ENCODE data around the gene SLC24A4. TPM values are rescaled to one million over a fixed set of nuclear protein-coding genes. Genes with fewer than 3 reads are reported as not detected.

Gene SLC24A4
- total and polyA plus RNA-seq, 4 donors, result 0.47 to 2.4 (median 1.0) TPM

GRCh38 chr14:92397150-92397952 lies 74.4 kb downstream of the SLC24A4 start:
- DNase-seq (no peak), ATAC-seq (ENCODE audit: insufficient read depth, low FRiP score) (peak; percentile 55)
- Histone ChIP-seq H3K36me3 (ENCODE audit: control insufficient read depth in 4 of 4, insufficient read depth in 4 of 4, low read length in 4 of 4) (no peaks in the 10 kb centered on the region), H3K9me3 (ENCODE audit: control insufficient read depth in 4 of 4, insufficient read depth in 3 of 4, low read length in 3 of 4) (peaks cover 0 to 1% (median 0%) of the 10 kb centered on the region in 4 donors), H3K27me3 (ENCODE audit: control insufficient read depth in 3 of 3, insufficient read depth in 3 of 3, low read length in 2 of 3) (peaks cover 0 to 2% (median 0%) of the 10 kb centered on the region in 3 donors), H3K27ac (ENCODE audit: low read depth in 1 of 2, low read length in 1 of 2) (no peak overlapping the region), H3K9ac (ENCODE audit: insufficient read depth in 1 of 2, low read length in 2 of 2) (no peak overlapping the region), H3K4me3 (no peak overlapping the region), H3K4me1 (ENCODE audit: control insufficient read depth in 5 of 5, insufficient read depth in 5 of 5, low read length in 5 of 5) (peaks cover 0 to 1% (median 0%) of the 10 kb centered on the region in 5 donors)
- TF ChIP-seq, protein P1, sequence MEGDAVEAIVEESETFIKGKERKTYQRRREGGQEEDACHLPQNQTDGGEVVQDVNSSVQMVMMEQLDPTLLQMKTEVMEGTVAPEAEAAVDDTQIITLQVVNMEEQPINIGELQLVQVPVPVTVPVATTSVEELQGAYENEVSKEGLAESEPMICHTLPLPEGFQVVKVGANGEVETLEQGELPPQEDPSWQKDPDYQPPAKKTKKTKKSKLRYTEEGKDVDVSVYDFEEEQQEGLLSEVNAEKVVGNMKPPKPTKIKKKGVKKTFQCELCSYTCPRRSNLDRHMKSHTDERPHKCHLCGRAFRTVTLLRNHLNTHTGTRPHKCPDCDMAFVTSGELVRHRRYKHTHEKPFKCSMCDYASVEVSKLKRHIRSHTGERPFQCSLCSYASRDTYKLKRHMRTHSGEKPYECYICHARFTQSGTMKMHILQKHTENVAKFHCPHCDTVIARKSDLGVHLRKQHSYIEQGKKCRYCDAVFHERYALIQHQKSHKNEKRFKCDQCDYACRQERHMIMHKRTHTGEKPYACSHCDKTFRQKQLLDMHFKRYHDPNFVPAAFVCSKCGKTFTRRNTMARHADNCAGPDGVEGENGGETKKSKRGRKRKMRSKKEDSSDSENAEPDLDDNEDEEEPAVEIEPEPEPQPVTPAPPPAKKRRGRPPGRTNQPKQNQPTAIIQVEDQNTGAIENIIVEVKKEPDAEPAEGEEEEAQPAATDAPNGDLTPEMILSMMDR (IDR thresholded peaks at IDR 0.05; ENCODE audit: control extremely low read depth, extremely low read depth), result no peak
- WGBS, 2 donors, result 49 to 55% methylated on average over 9 of the region's 9 CpGs

- Histone ChIP-seq H3K27ac (ENCODE audit: low read depth in 1 of 2, low read length in 1 of 2) (no peak overlapping the region), H3K27me3 (ENCODE audit: control insufficient read depth in 3 of 3, insufficient read depth in 3 of 3, low read length in 2 of 3) (peaks cover 0 to 2% (median 0%) of the 10 kb centered on the region in 3 donors), H3K4me3 (no peak overlapping the region), H3K9me3 (ENCODE audit: control insufficient read depth in 4 of 4, insufficient read depth in 3 of 4, low read length in 3 of 4) (peaks cover 0 to 6% (median 0%) of the 10 kb centered on the region in 4 donors), H3K9ac (ENCODE audit: insufficient read depth in 1 of 2, low read length in 2 of 2) (no peak overlapping the region), H3K36me3 (ENCODE audit: control insufficient read depth in 4 of 4, insufficient read depth in 4 of 4, low read length in 4 of 4) (no peaks in the 10 kb centered on the region), H3K4me1 (ENCODE audit: control insufficient read depth in 5 of 5, insufficient read depth in 5 of 5, low read length in 5 of 5) (peaks cover 0 to 1% (median 0%) of the 10 kb centered on the region in 5 donors)
- TF ChIP-seq, protein P1 (IDR thresholded peaks at IDR 0.05; ENCODE audit: control extremely low read depth, extremely low read depth), result no peak
- DNase-seq, result no peak
- no peak for ATAC-seq (ENCODE audit: insufficient read depth, low FRiP score)
- WGBS, 2 donors, result 65% methylated on average over 9 of the region's 9 CpGs
These were observed 75.1 kb downstream of the SLC24A4 start for GRCh38 chr14:92397953-92398564.

- DNase-seq (no peak), ATAC-seq (ENCODE audit: insufficient read depth, low FRiP score) (no peak)
- peaks cover 0 to 2% (median 0%) of the 10 kb centered on the region in 3 donors for H3K27me3 ChIP-seq (ENCODE audit: control insufficient read depth in 3 of 3, insufficient read depth in 3 of 3, low read length in 2 of 3)
- H3K4me3 ChIP-seq, result no peak overlapping the region
- H3K4me1 ChIP-seq (ENCODE audit: control insufficient read depth in 5 of 5, insufficient read depth in 5 of 5, low read length in 5 of 5), result peaks cover 0 to 1% (median 0%) of the 10 kb centered on the region in 5 donors
- WGBS, 2 donors, result 88 to 89% methylated on average over 7 of the region's 7 CpGs
- TF ChIP-seq, protein P1 (IDR thresholded peaks at IDR 0.05; ENCODE audit: control extremely low read depth, extremely low read depth), result no peak
- H3K9ac ChIP-seq (ENCODE audit: insufficient read depth in 1 of 2, low read length in 2 of 2), result no peak overlapping the region
- H3K9me3 ChIP-seq (ENCODE audit: control insufficient read depth in 4 of 4, insufficient read depth in 3 of 4, low read length in 3 of 4), result peaks cover 0 to 7% (median 0%) of the 10 kb centered on the region in 4 donors
- no peak overlapping the region for H3K27ac ChIP-seq (ENCODE audit: low read depth in 1 of 2, low read length in 1 of 2)
- no peaks in the 10 kb centered on the region for H3K36me3 ChIP-seq (ENCODE audit: control insufficient read depth in 4 of 4, insufficient read depth in 4 of 4, low read length in 4 of 4)
These were observed 76.1 kb downstream of the SLC24A4 start for GRCh38 chr14:92398888-92399636.

Measured in lung (tissue), 12 donors.